Calu3 (cell line): Measurements from ENCODE around the gene CLIP2. TPM values are rescaled to one million over a fixed set of nuclear protein-coding genes. Genes with fewer than 3 reads are reported as not detected.
"Not testable (repeated sequence)": the region's sequence is repeated elsewhere in the genome, so short reads cannot be mapped to it uniquely, and the experiment has no call there.

ENCODE experiments used
- BruUV-seq: library from RNA; stranded (reverse); fragments of 400-500 nt; replicated peaks from 2 replicates; lab custom pipeline; 2021; lab: Mats Ljungman, UMichigan
- CTCF ChIA-PET: fragments of 300-600 bp; sonication (Branson Sonifier 250); formaldehyde crosslinking; loops from one replicate; lab custom pipeline; 2022; ENCODE audit warnings: antibody characterized with exemption; lab: Charles Lee
- DNase-seq: peaks from one replicate; pipeline ENCODE4 v3.0.0; 2022
- H3K27ac Mint-ChIP-seq: one replicate; pipeline ENCODE4 v1.8.0; 2022; ENCODE audit warnings: mixed read lengths; ENCODE audit not compliant: unreplicated experiment
- H3K27me3 Mint-ChIP-seq: one replicate; pipeline ENCODE4 v1.8.0; 2022; ENCODE audit warnings: mixed read lengths; ENCODE audit not compliant: unreplicated experiment
- H3K36me3 Mint-ChIP-seq: one replicate; pipeline ENCODE4 v1.8.0; 2022; ENCODE audit warnings: mild to moderate bottlenecking, moderate library complexity, mixed read lengths; ENCODE audit not compliant: insufficient read depth, unreplicated experiment
- H3K4me1 Mint-ChIP-seq: one replicate; pipeline ENCODE4 v1.8.0; 2022; ENCODE audit warnings: mild to moderate bottlenecking, low read depth, mixed read lengths; ENCODE audit not compliant: unreplicated experiment
- H3K4me3 Mint-ChIP-seq: one replicate; pipeline ENCODE4 v1.8.0; 2022; ENCODE audit warnings: mild to moderate bottlenecking, low read depth, moderate library complexity, mixed read lengths; ENCODE audit not compliant: unreplicated experiment
- H3K9me3 Mint-ChIP-seq: one replicate; pipeline ENCODE4 v1.8.0; 2022; ENCODE audit warnings: low read depth, mixed read lengths; ENCODE audit not compliant: unreplicated experiment
- intact Hi-C: fragments of 100-400 bp; cut with micrococcal nuclease; formaldehyde crosslinking; loops from one replicate; pipeline ENCODE4 v1.10.0; 2022; ENCODE audit not compliant: unreplicated experiment
- total RNA-seq: library from RNA; stranded (reverse); gene quantifications from 2 replicates; pipeline ENCODE4 v1.2.3, GENCODE V29; 2022
- TF ChIP-seq, protein P1 (sequence below): fragments of 200-600 bp; IDR thresholded peaks from one replicate; pipeline ENCODE4 v1.8.0; 2022; ENCODE audit warnings: antibody characterized with exemption; ENCODE audit not compliant: unreplicated experiment

The CLIP2 gene
- total RNA-seq, 1 experiment from 2014 or later, result 22.4 TPM

DNA sequence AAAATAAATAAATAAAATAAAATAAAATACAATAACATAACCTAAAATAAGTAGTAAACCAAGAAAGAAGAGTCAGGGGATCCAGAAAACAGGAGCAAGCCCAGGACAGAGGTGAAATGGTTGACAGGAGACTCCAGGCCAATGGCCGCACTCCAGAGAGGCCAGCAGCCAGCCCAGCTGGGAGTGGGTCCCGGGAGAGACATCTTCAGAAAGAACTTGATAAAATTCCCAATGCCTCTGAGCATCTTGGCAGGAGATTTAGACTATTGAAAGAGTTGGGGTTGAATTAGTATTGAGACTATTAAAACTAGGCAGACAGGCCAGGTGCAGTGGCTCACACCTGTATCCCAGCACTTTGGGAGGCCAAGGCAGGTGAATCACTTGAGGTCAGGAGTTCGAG, 62.6 kb downstream of the CLIP2 start:
- intact Hi-C loops, result loop anchor here (10.0 kb wide), 1 partner anchor 57 kb away; no protein-coding TSS in a partner anchor
- H3K36me3 Mint-ChIP-seq, result peaks cover 9% of the 10 kb centered on the region
- DNase-seq, result no peak

DNA sequence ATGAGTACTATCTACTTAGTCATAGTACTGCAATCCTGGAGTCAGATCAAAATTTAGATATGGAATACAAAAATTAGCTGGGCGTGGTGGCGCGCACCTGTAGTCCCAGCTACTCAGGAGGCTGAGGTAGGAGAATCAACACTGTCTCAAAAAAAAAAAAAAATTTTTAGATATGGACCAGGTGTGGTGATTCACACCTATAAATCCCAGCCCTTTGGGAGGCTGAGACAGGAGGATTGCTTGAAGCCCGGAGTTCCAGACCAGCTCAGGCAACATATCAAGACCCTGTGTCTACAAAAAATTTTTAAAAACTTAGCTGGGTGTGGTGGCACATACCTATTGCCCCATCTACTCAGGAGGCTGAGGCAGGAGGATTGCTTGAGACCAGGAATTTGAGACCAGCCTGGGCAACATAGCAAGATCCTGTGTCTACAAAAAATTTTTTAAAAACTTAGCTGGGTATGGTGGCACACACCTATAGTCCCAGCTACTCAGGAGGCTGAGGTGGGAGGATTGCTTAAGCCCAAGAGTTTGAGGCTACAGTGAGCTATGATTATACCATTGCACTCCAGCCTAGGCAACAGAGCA, 63.4 kb downstream of the CLIP2 start:
- H3K27me3 Mint-ChIP-seq, H3K27ac Mint-ChIP-seq, BruUV-seq, DNase-seq, H3K36me3 Mint-ChIP-seq, H3K4me3 Mint-ChIP-seq, CTCF ChIA-PET, H3K4me1 Mint-ChIP-seq, H3K9me3 Mint-ChIP-seq: not testable (repeated sequence)
- intact Hi-C loops, result loop anchor here (10.0 kb wide), 1 partner anchor 58 kb away; no protein-coding TSS in a partner anchor

More for the DNA sequence above, 62.6 kb downstream of the CLIP2 start:
- CTCF ChIA-PET, result no interaction called here
- Mint-ChIP-seq H3K4me1 (peaks cover 9% of the 10 kb centered on the region), H3K27me3 (no peaks in the 10 kb centered on the region), H3K4me3 (no peak overlapping the region), H3K27ac (no peak overlapping the region), H3K9me3 (no peaks in the 10 kb centered on the region)
- TF ChIP-seq, protein P1, sequence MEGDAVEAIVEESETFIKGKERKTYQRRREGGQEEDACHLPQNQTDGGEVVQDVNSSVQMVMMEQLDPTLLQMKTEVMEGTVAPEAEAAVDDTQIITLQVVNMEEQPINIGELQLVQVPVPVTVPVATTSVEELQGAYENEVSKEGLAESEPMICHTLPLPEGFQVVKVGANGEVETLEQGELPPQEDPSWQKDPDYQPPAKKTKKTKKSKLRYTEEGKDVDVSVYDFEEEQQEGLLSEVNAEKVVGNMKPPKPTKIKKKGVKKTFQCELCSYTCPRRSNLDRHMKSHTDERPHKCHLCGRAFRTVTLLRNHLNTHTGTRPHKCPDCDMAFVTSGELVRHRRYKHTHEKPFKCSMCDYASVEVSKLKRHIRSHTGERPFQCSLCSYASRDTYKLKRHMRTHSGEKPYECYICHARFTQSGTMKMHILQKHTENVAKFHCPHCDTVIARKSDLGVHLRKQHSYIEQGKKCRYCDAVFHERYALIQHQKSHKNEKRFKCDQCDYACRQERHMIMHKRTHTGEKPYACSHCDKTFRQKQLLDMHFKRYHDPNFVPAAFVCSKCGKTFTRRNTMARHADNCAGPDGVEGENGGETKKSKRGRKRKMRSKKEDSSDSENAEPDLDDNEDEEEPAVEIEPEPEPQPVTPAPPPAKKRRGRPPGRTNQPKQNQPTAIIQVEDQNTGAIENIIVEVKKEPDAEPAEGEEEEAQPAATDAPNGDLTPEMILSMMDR, result no peak
- no TSS peak for BruUV-seq

DNA sequence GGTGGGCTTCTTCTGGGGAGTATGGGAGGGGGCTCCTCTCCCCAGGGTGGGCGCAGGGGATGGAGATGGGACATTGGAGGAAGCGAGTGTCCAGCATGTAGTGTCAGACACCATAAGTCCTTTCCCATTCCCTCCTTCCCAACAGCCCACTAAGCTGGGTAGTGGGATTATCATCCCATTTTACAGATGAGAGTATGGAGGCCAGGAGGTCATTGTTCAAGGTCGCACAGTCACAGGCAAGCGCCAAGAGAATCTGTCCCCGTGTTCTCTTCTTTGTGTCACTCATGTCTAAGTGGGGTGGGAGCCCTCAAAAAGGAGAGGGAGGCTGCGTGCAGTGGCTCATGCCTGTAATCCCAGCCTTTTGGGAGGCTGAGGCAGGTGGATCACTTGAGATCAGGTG, 64.8 kb downstream of the CLIP2 start:
- CTCF ChIA-PET, result interaction anchor here (0.6 kb wide), 1 partner anchor 21 kb away, joined by 3 read pairs; no protein-coding TSS in a partner anchor
- H3K27ac Mint-ChIP-seq, result no peak overlapping the region

DNA sequence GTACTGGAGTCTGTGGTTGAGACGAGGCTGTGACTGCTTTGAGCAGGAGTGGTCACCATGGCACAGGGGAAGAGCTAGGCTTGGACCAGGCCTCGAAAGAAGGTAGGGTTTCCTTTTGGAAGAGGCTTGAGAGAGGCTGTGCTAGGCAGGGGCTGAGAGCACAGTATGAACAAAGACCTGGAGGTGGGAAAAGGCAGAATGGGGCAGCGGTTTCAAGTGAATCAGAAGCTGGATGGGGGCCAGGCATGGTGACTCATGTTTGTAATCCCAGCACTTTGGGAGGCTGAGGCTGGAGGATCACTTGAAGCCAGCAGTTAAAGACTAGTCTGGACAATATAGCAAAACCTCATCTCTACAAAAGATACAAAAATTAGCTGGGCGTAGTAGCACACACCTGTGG, 65.9 kb downstream of the CLIP2 start:
- H3K9me3 Mint-ChIP-seq, result no peaks in the 10 kb centered on the region
- CTCF ChIA-PET, result interaction anchor here (0.5 to 0.6 kb wide), 2 partner anchors 81 to 1111 kb away, joined by 7 to 9 read pairs; no protein-coding TSS in a partner anchor
- intact Hi-C loops, result loop anchor here (10.0 kb wide), 1 partner anchor 60 kb away; no protein-coding TSS in a partner anchor
- H3K4me3 Mint-ChIP-seq, result no peak overlapping the region
- DNase-seq, result peak; percentile 77
- H3K4me1 Mint-ChIP-seq, result peaks cover 9% of the 10 kb centered on the region
- peaks cover 14% of the 10 kb centered on the region for H3K36me3 Mint-ChIP-seq
- TF ChIP-seq, protein P1, result no peak
- no peak overlapping the region for H3K27ac Mint-ChIP-seq
- no TSS peak for BruUV-seq
- H3K27me3 Mint-ChIP-seq, result no peaks in the 10 kb centered on the region

More for the DNA sequence above, 64.8 kb downstream of the CLIP2 start:
- DNase-seq, result no peak
- no TSS peak for BruUV-seq
- H3K27me3 Mint-ChIP-seq, result no peaks in the 10 kb centered on the region
- H3K4me1 Mint-ChIP-seq, result peaks cover 9% of the 10 kb centered on the region
- intact Hi-C loops, result loop anchor here (10.0 kb wide), 1 partner anchor 59 kb away; no protein-coding TSS in a partner anchor
- TF ChIP-seq, protein P1, result no peak
- H3K9me3 Mint-ChIP-seq, result no peaks in the 10 kb centered on the region
- H3K36me3 Mint-ChIP-seq, result peaks cover 9% of the 10 kb centered on the region
- H3K4me3 Mint-ChIP-seq, result no peak overlapping the region
